Smooth muscle cell of the coronary artery (primary cell): ENCODE results near the gene NCL. TPM values are rescaled to one million over a fixed set of nuclear protein-coding genes. Genes with fewer than 3 reads are reported as not detected.

Source experiments
- total RNA-seq: library from RNA; depleted of rRNA; stranded (reverse); fragments of >200 nt; gene quantifications from 2 replicates; pipeline ENCODE4 v1.2.3, GENCODE V29; 2014; ENCODE audit warnings: low replicate concordance

Gene NCL, protein sequence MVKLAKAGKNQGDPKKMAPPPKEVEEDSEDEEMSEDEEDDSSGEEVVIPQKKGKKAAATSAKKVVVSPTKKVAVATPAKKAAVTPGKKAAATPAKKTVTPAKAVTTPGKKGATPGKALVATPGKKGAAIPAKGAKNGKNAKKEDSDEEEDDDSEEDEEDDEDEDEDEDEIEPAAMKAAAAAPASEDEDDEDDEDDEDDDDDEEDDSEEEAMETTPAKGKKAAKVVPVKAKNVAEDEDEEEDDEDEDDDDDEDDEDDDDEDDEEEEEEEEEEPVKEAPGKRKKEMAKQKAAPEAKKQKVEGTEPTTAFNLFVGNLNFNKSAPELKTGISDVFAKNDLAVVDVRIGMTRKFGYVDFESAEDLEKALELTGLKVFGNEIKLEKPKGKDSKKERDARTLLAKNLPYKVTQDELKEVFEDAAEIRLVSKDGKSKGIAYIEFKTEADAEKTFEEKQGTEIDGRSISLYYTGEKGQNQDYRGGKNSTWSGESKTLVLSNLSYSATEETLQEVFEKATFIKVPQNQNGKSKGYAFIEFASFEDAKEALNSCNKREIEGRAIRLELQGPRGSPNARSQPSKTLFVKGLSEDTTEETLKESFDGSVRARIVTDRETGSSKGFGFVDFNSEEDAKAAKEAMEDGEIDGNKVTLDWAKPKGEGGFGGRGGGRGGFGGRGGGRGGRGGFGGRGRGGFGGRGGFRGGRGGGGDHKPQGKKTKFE
- 212 and 251 TPM in 2 replicates for total RNA-seq

DNA sequence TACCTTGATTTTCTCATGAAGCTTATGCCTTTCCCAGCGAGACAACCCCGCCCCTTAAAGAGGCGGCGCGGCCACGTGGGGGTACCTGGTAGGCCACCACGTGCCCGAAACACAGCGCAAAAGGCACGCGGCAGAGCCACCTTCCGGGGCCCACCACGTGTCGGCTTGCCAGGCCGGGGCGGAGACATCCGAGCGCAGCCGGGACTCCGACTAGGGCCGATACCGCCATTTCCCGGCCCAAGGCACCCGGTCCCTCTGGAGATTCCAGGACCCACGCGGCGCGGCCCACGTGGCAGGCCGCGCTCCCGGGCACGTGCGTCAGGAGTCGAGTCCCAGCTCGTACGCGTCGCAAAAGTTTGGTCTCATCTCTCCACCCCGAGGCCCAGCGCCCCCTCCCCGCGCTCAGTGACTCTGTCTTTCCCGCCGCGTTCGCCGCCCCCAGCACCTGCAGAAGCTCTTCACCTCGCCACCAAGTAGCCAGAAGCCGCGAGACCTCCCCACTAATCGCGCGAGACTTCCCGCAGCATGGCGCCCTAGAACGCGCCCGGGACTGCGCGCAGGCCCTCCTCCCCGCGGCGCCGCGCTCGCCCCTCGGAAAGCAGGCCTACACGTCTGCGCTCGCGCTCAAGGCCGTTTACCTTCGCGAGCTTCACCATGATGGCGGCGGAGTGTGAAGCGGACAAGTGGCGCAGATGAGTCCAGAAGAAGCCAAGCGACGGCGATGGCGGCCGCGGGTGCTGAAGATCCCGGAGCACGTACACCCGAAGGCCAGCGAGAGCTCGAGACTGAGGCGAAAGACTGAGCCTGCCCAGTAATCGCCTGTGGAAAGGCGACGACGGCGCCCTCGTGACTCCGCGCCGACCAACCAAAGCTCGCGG is at the start of gene NCL:
NCL (minus strand) TSS at position 787 of the 878 bp plus-strand sequence; CDS start at position 656, 131 bp downstream.

Other genes starting within 250 kb of the NCL start
- 0.75 TPM in 1 of 2 replicates, not detected in the other for gene B3GNT7, start 68.8 kb downstream of the NCL start, total RNA-seq
- 0.23 TPM in 1 of 2 replicates, not detected in the other for gene NMUR1, start 66.0 kb upstream of the NCL start, total RNA-seq
- gene TEX44, start 128.4 kb upstream of the NCL start, total RNA-seq = not detected in 2 replicates
- gene PTMA, start 244.0 kb upstream of the NCL start, total RNA-seq = 615 and 1,560 TPM in 2 replicates